ENCODE results near the gene QKI. TPM values are rescaled to one million over a fixed set of nuclear protein-coding genes. Genes with fewer than 3 reads are reported as not detected.
"Not testable (repeated sequence)": the region's sequence is repeated elsewhere in the genome, so short reads cannot be mapped to it uniquely, and the experiment has no call there.

The QKI gene
- total RNA-seq, 2 experiments from 2014 or later: 58.0 to 59.7 TPM

GRCh38 chr6:163459536-163459935, 45.0 kb downstream of the QKI start:
- Mint-ChIP-seq H3K27me3 (no peaks in the 10 kb centered on the region), H3K4me1 (peaks cover 53% of the 10 kb centered on the region), H3K36me3 (peaks cover 36% of the 10 kb centered on the region), H3K9me3 (no peaks in the 10 kb centered on the region), H3K27ac (peak overlapping the region; percentile 96), H3K4me3 (peak overlapping the region; percentile 44)
- DNase-seq: no peak

DNA sequence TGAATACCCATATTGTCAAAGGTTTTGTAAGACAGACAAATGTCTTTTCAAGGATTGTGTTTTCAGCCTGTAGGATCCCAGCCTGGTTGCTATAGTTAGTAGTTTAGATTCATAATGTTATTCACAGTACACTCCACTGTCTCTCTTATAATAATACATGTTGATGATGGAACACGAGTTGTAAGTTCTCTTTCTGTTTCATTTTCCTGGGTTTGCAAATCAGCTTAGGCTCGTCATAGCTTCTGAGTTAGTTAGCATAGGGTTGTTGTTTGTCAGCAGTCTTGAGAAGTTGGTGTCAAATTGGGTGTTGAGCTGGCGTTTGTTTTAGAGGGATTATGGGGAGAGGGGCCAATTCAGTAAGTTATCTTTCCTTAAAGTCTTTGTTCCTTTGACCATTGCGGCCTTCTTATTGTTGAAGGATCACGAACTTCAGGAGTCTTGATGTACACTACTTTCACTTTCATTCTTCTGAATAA, 45.8 kb downstream of the QKI start:
- Mint-ChIP-seq H3K4me1 (peaks cover 53% of the 10 kb centered on the region), H3K36me3 (peaks cover 42% of the 10 kb centered on the region), H3K27me3 (no peaks in the 10 kb centered on the region), H3K9me3 (no peaks in the 10 kb centered on the region), H3K4me3 (peak overlapping the region; percentile 86), H3K27ac (peak overlapping the region; percentile 96)
- DNase-seq: no peak

- peaks cover 45% of the 10 kb centered on the region for H3K36me3 Mint-ChIP-seq
- no peak for DNase-seq
- peaks cover 46% of the 10 kb centered on the region for H3K4me1 Mint-ChIP-seq
- H3K27ac Mint-ChIP-seq: peak overlapping the region; percentile 36
- no peaks in the 10 kb centered on the region for H3K9me3 Mint-ChIP-seq
- no peak overlapping the region for H3K4me3 Mint-ChIP-seq
- H3K27me3 Mint-ChIP-seq: no peaks in the 10 kb centered on the region
Measured at GRCh38 chr6:163461696-163462095, 47.2 kb downstream of the QKI start.

DNA sequence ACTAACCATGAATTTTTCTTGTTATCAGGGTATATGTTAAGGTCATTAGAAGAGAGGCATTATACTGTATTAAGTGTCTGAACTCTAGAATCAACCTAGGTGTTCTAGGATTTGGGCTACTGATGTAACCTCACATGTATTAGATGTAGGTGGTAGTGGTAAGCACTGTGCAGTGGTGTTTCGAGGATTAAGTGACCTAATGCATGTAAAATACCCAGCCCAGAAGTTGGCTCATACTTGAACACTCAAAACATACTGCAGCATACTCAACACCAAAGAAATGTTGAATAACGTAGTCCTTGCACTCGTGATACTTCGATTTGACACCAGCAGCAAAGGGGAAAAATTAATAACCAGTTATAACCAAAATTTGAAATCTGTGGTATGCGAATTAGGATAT, 48.7 kb downstream of the QKI start:
- no peak for DNase-seq
- H3K27ac Mint-ChIP-seq: no peak overlapping the region
- H3K27me3 Mint-ChIP-seq: no peaks in the 10 kb centered on the region
- peaks cover under 1% of the 10 kb centered on the region for H3K9me3 Mint-ChIP-seq
- H3K36me3 Mint-ChIP-seq: peaks cover 39% of the 10 kb centered on the region
- peaks cover 34% of the 10 kb centered on the region for H3K4me1 Mint-ChIP-seq
- no peak overlapping the region for H3K4me3 Mint-ChIP-seq

- H3K27ac Mint-ChIP-seq: no peak overlapping the region
- peaks cover 30% of the 10 kb centered on the region for H3K4me1 Mint-ChIP-seq
Measured at GRCh38 chr6:163463795-163464194, 49.3 kb downstream of the QKI start.

GRCh38 chr6:163466839-163467390, 52.4 kb downstream of the QKI start:
- Mint-ChIP-seq H3K4me3 (no peak overlapping the region), H3K9me3 (peaks cover 21% of the 10 kb centered on the region), H3K27ac (no peak overlapping the region), H3K4me1 (peaks cover 7% of the 10 kb centered on the region), H3K27me3 (no peaks in the 10 kb centered on the region), H3K36me3 (peaks cover 62% of the 10 kb centered on the region)
- DNase-seq: no peak

More at GRCh38 chr6:163463795-163464194, 49.3 kb downstream of the QKI start:
- no peaks in the 10 kb centered on the region for H3K27me3 Mint-ChIP-seq
- H3K36me3 Mint-ChIP-seq: peaks cover 42% of the 10 kb centered on the region
- H3K9me3 Mint-ChIP-seq: peaks cover 1% of the 10 kb centered on the region
- no peak for DNase-seq
- H3K4me3 Mint-ChIP-seq: no peak overlapping the region

- Mint-ChIP-seq H3K4me1 (peaks cover 9% of the 10 kb centered on the region), H3K36me3 (peaks cover 64% of the 10 kb centered on the region), H3K27ac (no peak overlapping the region)
Measured at GRCh38 chr6:163468738-163469137, 54.2 kb downstream of the QKI start.

DNA sequence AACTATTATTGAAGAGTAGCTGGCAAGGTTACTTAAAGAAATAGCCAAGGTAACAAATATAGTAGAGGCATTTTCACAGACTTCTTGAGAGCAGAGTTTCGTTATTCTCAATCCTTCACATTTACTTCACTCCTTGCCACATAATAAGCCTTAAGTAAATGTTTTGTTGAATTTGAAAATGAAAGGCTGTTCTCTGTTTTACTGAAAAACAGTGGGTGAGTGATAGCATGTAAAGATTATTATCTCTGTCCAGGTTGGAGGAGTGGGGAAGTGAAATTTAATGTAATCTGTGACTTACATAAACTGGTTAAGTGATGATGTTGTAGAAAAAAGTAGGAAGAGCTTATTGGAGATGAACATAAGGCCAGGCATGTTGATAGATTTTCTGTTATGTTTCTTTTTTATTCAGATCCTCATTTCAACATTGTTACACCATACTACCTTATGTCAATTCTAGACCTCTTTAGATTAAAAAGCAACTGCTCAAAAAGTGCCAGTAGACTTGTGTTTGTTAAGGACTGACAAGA, 55.0 kb downstream of the QKI start:
- H3K9me3 Mint-ChIP-seq: peaks cover 21% of the 10 kb centered on the region
- no peak overlapping the region for H3K4me3 Mint-ChIP-seq
- H3K36me3 Mint-ChIP-seq: peaks cover 56% of the 10 kb centered on the region
- no peak overlapping the region for H3K27ac Mint-ChIP-seq
- no peak for DNase-seq
- peaks cover 9% of the 10 kb centered on the region for H3K4me1 Mint-ChIP-seq
- no peaks in the 10 kb centered on the region for H3K27me3 Mint-ChIP-seq

More at GRCh38 chr6:163468738-163469137, 54.2 kb downstream of the QKI start:
- Mint-ChIP-seq H3K27me3 (no peaks in the 10 kb centered on the region), H3K4me3 (no peak overlapping the region), H3K9me3 (peaks cover 21% of the 10 kb centered on the region)
- DNase-seq: no peak

DNA sequence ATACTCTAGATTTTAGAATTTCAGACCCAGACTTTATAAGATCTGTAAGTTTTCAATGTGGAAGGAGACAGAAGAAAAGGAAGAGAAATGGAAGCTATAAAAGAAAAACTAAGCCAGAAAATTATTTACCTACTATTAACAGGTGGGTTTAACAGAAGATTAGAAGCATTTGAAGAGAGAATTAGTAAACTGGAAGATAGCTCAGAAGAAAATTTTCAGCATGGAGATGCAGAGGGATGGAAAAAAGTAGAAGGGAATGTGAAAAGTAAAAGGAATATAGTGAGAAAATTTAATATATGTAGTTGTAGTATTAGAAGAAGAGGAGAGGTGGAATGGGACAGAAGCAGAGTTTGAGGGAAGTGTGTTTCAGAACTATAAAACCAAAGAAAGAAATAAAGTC, 56.1 kb downstream of the QKI start:
- Mint-ChIP-seq H3K27ac (no peak overlapping the region), H3K9me3 (peaks cover 21% of the 10 kb centered on the region), H3K36me3 (peaks cover 51% of the 10 kb centered on the region), H3K4me3 (no peak overlapping the region), H3K27me3 (no peaks in the 10 kb centered on the region), H3K4me1 (peaks cover 11% of the 10 kb centered on the region)
- DNase-seq: no peak

DNA sequence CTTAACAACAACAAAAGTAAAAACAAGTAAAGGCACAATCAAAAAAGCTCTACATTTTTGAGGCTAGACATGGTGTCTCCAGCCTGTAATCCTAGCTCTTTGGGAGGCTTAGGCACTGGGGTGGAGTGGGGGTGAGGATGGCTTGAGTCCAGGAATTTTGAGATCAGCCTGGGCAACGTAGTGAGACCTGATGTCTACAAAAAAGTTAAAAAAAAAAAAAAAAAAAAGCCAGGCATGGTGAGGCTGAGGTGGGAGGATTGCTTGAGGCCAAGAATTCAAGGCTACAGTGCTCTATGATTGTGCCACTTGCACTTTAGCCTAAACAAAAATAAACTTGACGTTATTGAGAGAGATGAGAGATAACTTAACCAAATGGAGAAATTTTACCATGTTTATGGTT, 60.1 kb downstream of the QKI start:
- no peak overlapping the region for H3K27ac Mint-ChIP-seq
- peaks cover 7% of the 10 kb centered on the region for H3K4me1 Mint-ChIP-seq
- H3K4me3 Mint-ChIP-seq: no peak overlapping the region
- H3K9me3 Mint-ChIP-seq: peaks cover 17% of the 10 kb centered on the region
- no peak for DNase-seq
- no peaks in the 10 kb centered on the region for H3K27me3 Mint-ChIP-seq
- H3K36me3 Mint-ChIP-seq: peaks cover 40% of the 10 kb centered on the region

- not testable (repeated sequence) for H3K9me3 Mint-ChIP-seq, DNase-seq, H3K4me3 Mint-ChIP-seq, H3K4me1 Mint-ChIP-seq, H3K27me3 Mint-ChIP-seq, H3K27ac Mint-ChIP-seq
- peaks cover 31% of the 10 kb centered on the region for H3K36me3 Mint-ChIP-seq
Measured at GRCh38 chr6:163476946-163477345, 62.4 kb downstream of the QKI start.

DNA sequence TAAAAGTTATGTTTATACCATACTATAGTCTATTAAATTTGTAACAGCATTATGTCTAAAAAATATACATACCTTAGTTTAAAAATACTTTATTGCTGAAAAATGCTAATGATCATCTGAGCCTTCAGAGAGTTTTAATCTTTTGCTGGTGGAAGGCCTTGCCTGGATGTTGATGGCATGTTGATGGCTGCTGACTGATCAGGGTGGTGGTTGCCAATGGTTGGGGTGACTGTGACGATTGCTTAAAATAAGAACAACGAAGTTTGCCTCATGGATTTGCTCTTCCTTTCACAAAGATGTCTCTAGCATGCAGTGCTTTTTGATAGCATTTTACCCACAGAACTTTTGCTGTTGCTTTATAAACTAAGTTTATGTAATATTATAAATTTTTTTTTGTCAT, 68.6 kb downstream of the QKI start:
- peaks cover 20% of the 10 kb centered on the region for H3K4me1 Mint-ChIP-seq
- H3K27me3 Mint-ChIP-seq: no peaks in the 10 kb centered on the region
- no peak overlapping the region for H3K27ac Mint-ChIP-seq
- peaks cover 29% of the 10 kb centered on the region for H3K36me3 Mint-ChIP-seq
- H3K4me3 Mint-ChIP-seq: no peak overlapping the region
- H3K9me3 Mint-ChIP-seq: no peaks in the 10 kb centered on the region
- DNase-seq: no peak

- H3K36me3 Mint-ChIP-seq: peaks cover 23% of the 10 kb centered on the region
- H3K9me3 Mint-ChIP-seq: no peaks in the 10 kb centered on the region
- no peak overlapping the region for H3K27ac Mint-ChIP-seq
- H3K4me1 Mint-ChIP-seq: peaks cover 37% of the 10 kb centered on the region
- H3K4me3 Mint-ChIP-seq: no peak overlapping the region
- no peaks in the 10 kb centered on the region for H3K27me3 Mint-ChIP-seq
- DNase-seq: no peak
Measured at GRCh38 chr6:163485388-163485851, 70.9 kb downstream of the QKI start.

GRCh38 chr6:163486821-163487220, 72.3 kb downstream of the QKI start:
- no peaks in the 10 kb centered on the region for H3K9me3 Mint-ChIP-seq
- peaks cover 20% of the 10 kb centered on the region for H3K36me3 Mint-ChIP-seq
- peaks cover 42% of the 10 kb centered on the region for H3K4me1 Mint-ChIP-seq
- H3K27ac Mint-ChIP-seq: no peak overlapping the region
- no peak overlapping the region for H3K4me3 Mint-ChIP-seq
- H3K27me3 Mint-ChIP-seq: no peaks in the 10 kb centered on the region
- no peak for DNase-seq

DNA sequence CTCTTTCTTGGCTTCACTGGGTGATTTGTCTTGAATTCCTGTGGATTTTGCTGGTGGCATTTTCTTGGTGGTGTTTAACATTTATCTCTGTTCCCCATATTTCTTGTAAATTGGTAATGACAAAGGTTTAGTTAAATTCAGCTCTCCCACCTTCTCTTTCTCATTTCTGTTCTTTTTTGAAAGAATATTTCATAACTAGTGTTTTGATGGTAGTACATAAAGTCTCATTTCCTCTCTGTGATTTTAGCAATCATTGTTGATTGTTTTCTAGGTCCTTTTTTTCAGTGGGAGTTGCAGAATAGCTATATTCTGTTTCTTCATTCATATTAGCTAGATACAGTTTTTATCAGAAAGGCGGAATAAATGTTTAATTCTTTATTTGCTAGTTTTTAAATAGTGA, 73.1 kb downstream of the QKI start:
- no peaks in the 10 kb centered on the region for H3K9me3 Mint-ChIP-seq
- peaks cover 42% of the 10 kb centered on the region for H3K4me1 Mint-ChIP-seq
- no peaks in the 10 kb centered on the region for H3K27me3 Mint-ChIP-seq
- H3K4me3 Mint-ChIP-seq: no peak overlapping the region
- no peak overlapping the region for H3K27ac Mint-ChIP-seq
- H3K36me3 Mint-ChIP-seq: peaks cover 19% of the 10 kb centered on the region
- DNase-seq: no peak

- H3K9me3 Mint-ChIP-seq: no peaks in the 10 kb centered on the region
- H3K27ac Mint-ChIP-seq: no peak overlapping the region
- H3K4me3 Mint-ChIP-seq: no peak overlapping the region
- no peak for DNase-seq
- H3K36me3 Mint-ChIP-seq: peaks cover 17% of the 10 kb centered on the region
- H3K4me1 Mint-ChIP-seq: peaks cover 45% of the 10 kb centered on the region
- no peaks in the 10 kb centered on the region for H3K27me3 Mint-ChIP-seq
Measured at GRCh38 chr6:163489584-163489983, 75.1 kb downstream of the QKI start.
